Astrocyte (in vitro differentiated cells and primary cell): ENCODE data around the gene LIN7A. TPM values are rescaled to one million over a fixed set of nuclear protein-coding genes. Genes with fewer than 3 reads are reported as not detected.
A peak's percentile ranks its signal among the peaks of the same experiment; 100 is the strongest.

Experiments
- DNase-seq: peaks from one replicate; pipeline ENCODE4 v3.0.0-alpha.2; 2010; ENCODE audit warnings: low read depth
- FAIRE-seq: peaks from 2 replicates; lab custom pipeline; 2011; peaks lifted over from hg19 to GRCh38; lab: Jason Lieb, UNC
- H2AFZ ChIP-seq: 2 replicates; pipeline ENCODE4 v1.6.0; 2012; ENCODE audit warnings: low read depth, low read length, inconsistent platforms
- H3K27ac ChIP-seq: 2 replicates; pipeline ENCODE4 v1.5.1; 2011; ENCODE audit warnings: low read depth, low read length, inconsistent platforms
- H3K27me3 ChIP-seq: 2 replicates; pipeline ENCODE4 v1.6.0; 2011; ENCODE audit warnings: low read length, inconsistent platforms; ENCODE audit not compliant: insufficient read depth
- H3K36me3 ChIP-seq: 2 replicates; pipeline ENCODE4 v1.5.1; 2011; ENCODE audit warnings: low read length, inconsistent platforms; ENCODE audit not compliant: insufficient read depth
- H3K4me1 ChIP-seq: 2 replicates; pipeline ENCODE4 v1.5.1; 2011; ENCODE audit warnings: low read length, inconsistent platforms; ENCODE audit not compliant: insufficient read depth
- H3K4me2 ChIP-seq: 2 replicates; pipeline ENCODE4 v1.6.0; 2012; ENCODE audit warnings: low read length, inconsistent platforms
- H3K4me3 ChIP-seq: 2 replicates; pipeline ENCODE4 v1.5.1; 2011; ENCODE audit warnings: low read depth, mild to moderate bottlenecking, low read length, inconsistent platforms; ENCODE audit not compliant: insufficient read depth
- H3K79me2 ChIP-seq: 2 replicates; pipeline ENCODE4 v1.6.0; 2012; ENCODE audit warnings: mild to moderate bottlenecking, low read length, inconsistent platforms; ENCODE audit not compliant: insufficient read depth
- H3K9ac ChIP-seq: 2 replicates; pipeline ENCODE4 v1.6.0; 2012; ENCODE audit warnings: mild to moderate bottlenecking, low read length, inconsistent platforms
- H3K9me3 ChIP-seq: 2 replicates; pipeline ENCODE4 v1.5.1; 2012; ENCODE audit warnings: low read depth, mild to moderate bottlenecking, low read length, inconsistent platforms; ENCODE audit not compliant: insufficient read depth
- H4K20me1 ChIP-seq: 2 replicates; pipeline ENCODE4 v1.6.0; 2012; ENCODE audit warnings: low read length, inconsistent platforms; ENCODE audit not compliant: insufficient read depth
- H3K27ac Mint-ChIP-seq: one replicate; pipeline ENCODE4 v1.8.0; 2021; ENCODE audit warnings: mild to moderate bottlenecking, mixed read lengths; ENCODE audit not compliant: unreplicated experiment
- H3K27me3 Mint-ChIP-seq: one replicate; pipeline ENCODE4 v1.8.0; 2021; ENCODE audit warnings: low read depth, mixed read lengths; ENCODE audit not compliant: unreplicated experiment
- H3K36me3 Mint-ChIP-seq: one replicate; pipeline ENCODE4 v1.8.0; 2021; ENCODE audit warnings: low read depth, mixed read lengths; ENCODE audit not compliant: unreplicated experiment
- H3K4me1 Mint-ChIP-seq: one replicate; pipeline ENCODE4 v1.8.0; 2021; ENCODE audit warnings: low read depth, mixed read lengths; ENCODE audit not compliant: unreplicated experiment
- H3K4me3 Mint-ChIP-seq: one replicate; pipeline ENCODE4 v1.8.0; 2021; ENCODE audit warnings: mild to moderate bottlenecking, moderate library complexity, mixed read lengths; ENCODE audit not compliant: unreplicated experiment
- H3K9me3 Mint-ChIP-seq: one replicate; pipeline ENCODE4 v1.8.0; 2021; ENCODE audit warnings: mild to moderate bottlenecking, mixed read lengths; ENCODE audit not compliant: unreplicated experiment
- EZH2 ChIP-seq: IDR thresholded peaks from 2 replicates; pipeline ENCODE4 v1.6.1; 2012; ENCODE audit warnings: mild to moderate bottlenecking, low read length, inconsistent platforms; ENCODE audit not compliant: insufficient read depth
- total RNA-seq: library from RNA; stranded (reverse); gene quantifications from 2 replicates; pipeline ENCODE4 v1.2.1, GENCODE V29; 2021
- TF ChIP-seq, protein P1 (sequence below): IDR thresholded peaks from 2 replicates; pipeline ENCODE4 v1.5.1; 2011; ENCODE audit warnings: low read depth, mild to moderate bottlenecking, inconsistent platforms, low read length, moderate library complexity; ENCODE audit not compliant: insufficient read depth

Gene LIN7A
- total RNA-seq, 1 donor from 2014 or later = 1.6 TPM

DNA sequence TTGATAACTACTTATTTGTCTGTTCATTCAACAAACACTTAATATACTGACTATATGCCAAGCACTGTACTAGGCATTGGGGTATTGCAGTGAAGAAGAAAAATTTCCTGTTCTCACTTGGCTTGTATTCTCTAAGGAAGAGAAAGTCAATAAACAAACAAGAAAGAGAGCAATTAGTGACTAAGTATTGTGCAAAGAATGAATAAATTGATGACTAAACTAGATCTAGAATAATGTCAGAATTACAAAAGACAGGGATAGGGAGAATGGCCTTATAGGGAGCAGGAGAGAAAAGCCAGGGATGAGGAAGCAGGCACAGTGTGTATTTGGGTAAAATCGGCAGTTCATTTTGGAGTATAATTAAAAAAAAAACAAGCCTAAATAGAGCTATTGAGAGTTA lies 4.2 kb upstream of the LIN7A start:
- no peaks in the 10 kb centered on the region for H3K9me3 Mint-ChIP-seq
- no peaks in the 10 kb centered on the region for H4K20me1 ChIP-seq
- no peak for FAIRE-seq

DNA sequence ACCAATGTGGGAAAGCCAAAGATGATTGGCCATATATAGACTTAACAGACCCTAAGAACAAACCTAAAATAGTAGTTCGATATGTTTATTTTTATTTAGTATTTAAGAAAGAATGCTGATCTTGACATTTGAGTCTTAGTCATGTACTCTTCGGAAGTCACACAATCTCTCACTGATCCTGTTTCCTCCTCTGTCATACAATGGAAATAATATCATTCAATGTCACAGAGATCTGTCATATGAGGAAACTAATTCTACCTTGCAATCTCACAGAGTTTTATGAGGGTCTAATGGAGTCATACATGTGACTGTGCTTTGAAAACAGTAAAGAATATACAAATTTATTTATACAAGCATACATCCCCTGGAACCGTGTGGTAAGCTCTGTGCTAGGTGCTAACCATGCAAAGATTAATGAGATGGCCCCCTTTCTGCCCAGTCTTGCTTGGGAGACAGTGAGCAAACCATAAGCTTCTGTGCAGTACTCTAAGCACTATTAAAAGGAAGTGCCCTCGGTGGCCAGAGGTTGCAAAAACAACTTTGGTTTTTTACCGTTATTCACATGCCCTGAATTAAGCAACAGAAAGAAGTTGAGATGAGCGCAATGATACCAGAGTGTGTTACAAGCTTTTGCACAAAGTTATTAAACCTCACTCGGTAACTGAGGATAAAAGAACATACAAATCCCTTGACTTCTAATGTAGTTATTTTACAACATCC lies 1.7 kb upstream of the LIN7A start:
- Histone ChIP-seq H3K27me3 (no peaks in the 10 kb centered on the region), H3K9me3 (no peaks in the 10 kb centered on the region), H3K36me3 (no peaks in the 10 kb centered on the region), H3K79me2 (no peaks in the 10 kb centered on the region), H3K4me3 (no peak overlapping the region), H3K9ac (no peak overlapping the region), H3K4me1 (no peaks in the 10 kb centered on the region), H3K4me2 (no peak overlapping the region), H3K27ac (no peak overlapping the region), H4K20me1 (no peaks in the 10 kb centered on the region), H2AFZ (peak overlapping the region; percentile 14)
- Mint-ChIP-seq H3K27ac (no peak overlapping the region), H3K4me1 (no peaks in the 10 kb centered on the region), H3K9me3 (no peaks in the 10 kb centered on the region), H3K27me3 (peaks cover 9% of the 10 kb centered on the region), H3K36me3 (no peaks in the 10 kb centered on the region), H3K4me3 (no peak overlapping the region)
- no peak for TF ChIP-seq EZH2
- TF ChIP-seq, protein P1, sequence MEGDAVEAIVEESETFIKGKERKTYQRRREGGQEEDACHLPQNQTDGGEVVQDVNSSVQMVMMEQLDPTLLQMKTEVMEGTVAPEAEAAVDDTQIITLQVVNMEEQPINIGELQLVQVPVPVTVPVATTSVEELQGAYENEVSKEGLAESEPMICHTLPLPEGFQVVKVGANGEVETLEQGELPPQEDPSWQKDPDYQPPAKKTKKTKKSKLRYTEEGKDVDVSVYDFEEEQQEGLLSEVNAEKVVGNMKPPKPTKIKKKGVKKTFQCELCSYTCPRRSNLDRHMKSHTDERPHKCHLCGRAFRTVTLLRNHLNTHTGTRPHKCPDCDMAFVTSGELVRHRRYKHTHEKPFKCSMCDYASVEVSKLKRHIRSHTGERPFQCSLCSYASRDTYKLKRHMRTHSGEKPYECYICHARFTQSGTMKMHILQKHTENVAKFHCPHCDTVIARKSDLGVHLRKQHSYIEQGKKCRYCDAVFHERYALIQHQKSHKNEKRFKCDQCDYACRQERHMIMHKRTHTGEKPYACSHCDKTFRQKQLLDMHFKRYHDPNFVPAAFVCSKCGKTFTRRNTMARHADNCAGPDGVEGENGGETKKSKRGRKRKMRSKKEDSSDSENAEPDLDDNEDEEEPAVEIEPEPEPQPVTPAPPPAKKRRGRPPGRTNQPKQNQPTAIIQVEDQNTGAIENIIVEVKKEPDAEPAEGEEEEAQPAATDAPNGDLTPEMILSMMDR = no peak
- FAIRE-seq = no peak
- no peak for DNase-seq

More for the DNA sequence above, 4.2 kb upstream of the LIN7A start:
- no peaks in the 10 kb centered on the region for H3K27me3 ChIP-seq
- TF ChIP-seq, protein P1 = no peak
- TF ChIP-seq EZH2 = no peak
- peaks cover 2% of the 10 kb centered on the region for H3K27me3 Mint-ChIP-seq
- no peak overlapping the region for H3K27ac ChIP-seq
- no peaks in the 10 kb centered on the region for H3K36me3 Mint-ChIP-seq
- DNase-seq = no peak
- H3K4me1 ChIP-seq = no peaks in the 10 kb centered on the region
- H3K36me3 ChIP-seq = no peaks in the 10 kb centered on the region
- H2AFZ ChIP-seq = no peak overlapping the region
- no peaks in the 10 kb centered on the region for H3K9me3 ChIP-seq
- H3K27ac Mint-ChIP-seq = no peak overlapping the region
- H3K9ac ChIP-seq = no peak overlapping the region
- no peaks in the 10 kb centered on the region for H3K4me1 Mint-ChIP-seq
- no peak overlapping the region for H3K4me2 ChIP-seq
- H3K4me3 Mint-ChIP-seq = no peak overlapping the region
- H3K79me2 ChIP-seq = no peaks in the 10 kb centered on the region
- H3K4me3 ChIP-seq = no peak overlapping the region

DNA sequence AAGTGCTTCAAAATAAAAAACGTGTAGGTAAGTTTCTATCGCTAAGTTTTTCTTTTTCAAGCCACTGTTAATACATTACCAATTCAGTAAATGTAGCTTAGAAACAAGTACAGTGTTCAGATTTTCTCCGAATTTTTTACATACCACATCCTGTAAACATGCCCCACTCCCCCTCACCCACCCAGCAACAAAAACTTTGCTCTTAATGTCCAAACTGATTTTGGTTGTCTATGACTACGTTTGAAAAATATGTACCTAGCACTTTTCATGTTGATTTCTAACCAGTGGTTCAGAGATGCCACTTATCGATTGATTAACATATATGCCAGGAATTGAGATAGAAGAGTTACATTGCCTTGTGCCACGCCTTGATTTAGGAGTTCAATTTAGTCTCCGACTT lies 663 bp upstream of the LIN7A start:
- no peak for DNase-seq
- peak overlapping the region; percentile 97 for H3K4me2 ChIP-seq
- H3K36me3 Mint-ChIP-seq = no peaks in the 10 kb centered on the region
- H3K4me1 ChIP-seq = no peaks in the 10 kb centered on the region
- H3K9ac ChIP-seq = no peak overlapping the region
- no peaks in the 10 kb centered on the region for H3K4me1 Mint-ChIP-seq
- H2AFZ ChIP-seq = no peak overlapping the region
- no peaks in the 10 kb centered on the region for H3K27me3 ChIP-seq
- TF ChIP-seq EZH2 = no peak
- TF ChIP-seq, protein P1 = no peak
- H4K20me1 ChIP-seq = no peaks in the 10 kb centered on the region
- H3K27ac ChIP-seq = no peak overlapping the region
- no peaks in the 10 kb centered on the region for H3K36me3 ChIP-seq
- no peak overlapping the region for H3K27ac Mint-ChIP-seq
- H3K9me3 ChIP-seq = no peaks in the 10 kb centered on the region
- FAIRE-seq = no peak
- H3K9me3 Mint-ChIP-seq = no peaks in the 10 kb centered on the region
- no peak overlapping the region for H3K4me3 Mint-ChIP-seq
- H3K4me3 ChIP-seq = no peak overlapping the region
- H3K79me2 ChIP-seq = no peaks in the 10 kb centered on the region
- peaks cover 14% of the 10 kb centered on the region for H3K27me3 Mint-ChIP-seq
